ENCODE data around the gene SH3TC1.

Gene SH3TC1

GRCh38 chr4:8201321-8201781 lies 2.3 kb downstream of the SH3TC1 start:
- no peak for DNase-seq

DNA sequence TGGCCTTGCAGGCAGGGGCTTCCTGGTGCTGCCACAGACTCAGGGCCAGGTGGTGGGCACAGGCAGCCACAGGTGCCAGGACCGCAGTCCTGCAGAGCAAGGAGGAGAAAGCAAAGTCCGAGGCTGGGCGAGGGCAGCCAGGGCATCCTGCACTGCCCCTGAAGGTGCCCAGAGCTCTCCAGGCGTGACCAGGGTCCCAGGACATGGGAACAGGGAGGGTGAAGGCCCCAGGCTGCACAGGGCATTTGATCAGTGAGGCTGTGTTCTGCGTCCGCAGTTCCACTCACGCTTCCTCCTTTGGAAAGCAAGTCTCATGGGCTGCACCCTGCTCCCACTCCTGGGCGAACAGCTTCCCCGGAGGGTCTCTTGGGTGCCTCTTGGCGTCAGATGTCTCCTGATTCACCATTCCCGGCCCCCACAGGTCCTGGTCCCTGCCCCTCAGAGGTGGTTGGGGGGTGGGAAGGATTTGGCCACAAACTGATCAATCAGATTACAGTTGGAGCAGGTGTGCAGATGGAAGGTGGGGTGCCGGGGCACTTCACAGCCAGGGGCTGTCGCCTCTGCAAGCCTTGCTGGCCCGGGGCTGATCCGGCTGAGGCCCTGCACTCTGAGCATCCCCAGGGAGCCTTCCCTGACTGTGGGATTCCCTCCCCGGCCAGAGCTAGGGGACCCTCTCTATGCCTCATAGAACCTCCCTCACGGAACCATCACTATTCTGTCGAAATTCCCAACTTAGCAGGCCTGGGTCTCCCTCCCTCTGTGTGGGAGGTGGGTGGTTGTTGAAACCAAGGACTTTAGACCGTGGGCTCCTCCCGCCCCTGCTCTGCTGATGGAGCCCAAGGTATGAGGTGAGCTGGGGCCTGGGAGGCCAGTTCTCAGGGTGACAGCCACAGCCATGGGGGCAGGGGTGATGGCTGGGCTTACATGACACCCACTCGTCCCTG lies 3.3 kb downstream of the SH3TC1 start:
- no peak for DNase-seq

- DNase-seq = no peak
Measured at GRCh38 chr4:8203052-8203401, 3.9 kb downstream of the SH3TC1 start.

- no peak for DNase-seq
Measured at GRCh38 chr4:8203817-8204216, 4.7 kb downstream of the SH3TC1 start.

GRCh38 chr4:8204576-8205227 lies 5.6 kb downstream of the SH3TC1 start:
- no peak for DNase-seq

DNA sequence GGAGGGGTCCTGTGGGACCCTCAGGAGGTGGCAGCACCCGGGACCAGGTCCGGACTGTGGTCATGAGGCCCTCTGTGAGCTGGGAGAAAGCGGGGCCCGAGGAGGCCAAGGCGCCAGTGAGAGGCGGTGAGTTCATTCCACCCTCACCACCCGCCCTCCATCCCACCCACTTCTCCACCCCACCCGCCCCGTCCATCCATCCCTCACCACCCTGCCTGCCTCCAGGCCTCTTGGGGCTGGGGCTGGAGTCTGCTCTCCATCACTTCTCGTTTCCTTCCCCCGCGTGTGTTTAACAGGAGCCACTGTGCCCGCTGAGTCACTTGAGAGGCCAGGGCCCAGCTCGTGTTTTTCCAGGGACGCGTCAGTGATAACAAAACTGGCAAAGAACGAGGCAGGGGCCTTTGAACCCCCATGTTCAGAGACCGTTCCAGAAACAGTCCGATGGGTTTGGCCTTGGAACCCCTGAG lies 6.2 kb downstream of the SH3TC1 start:
- DNase-seq = no peak

DNA sequence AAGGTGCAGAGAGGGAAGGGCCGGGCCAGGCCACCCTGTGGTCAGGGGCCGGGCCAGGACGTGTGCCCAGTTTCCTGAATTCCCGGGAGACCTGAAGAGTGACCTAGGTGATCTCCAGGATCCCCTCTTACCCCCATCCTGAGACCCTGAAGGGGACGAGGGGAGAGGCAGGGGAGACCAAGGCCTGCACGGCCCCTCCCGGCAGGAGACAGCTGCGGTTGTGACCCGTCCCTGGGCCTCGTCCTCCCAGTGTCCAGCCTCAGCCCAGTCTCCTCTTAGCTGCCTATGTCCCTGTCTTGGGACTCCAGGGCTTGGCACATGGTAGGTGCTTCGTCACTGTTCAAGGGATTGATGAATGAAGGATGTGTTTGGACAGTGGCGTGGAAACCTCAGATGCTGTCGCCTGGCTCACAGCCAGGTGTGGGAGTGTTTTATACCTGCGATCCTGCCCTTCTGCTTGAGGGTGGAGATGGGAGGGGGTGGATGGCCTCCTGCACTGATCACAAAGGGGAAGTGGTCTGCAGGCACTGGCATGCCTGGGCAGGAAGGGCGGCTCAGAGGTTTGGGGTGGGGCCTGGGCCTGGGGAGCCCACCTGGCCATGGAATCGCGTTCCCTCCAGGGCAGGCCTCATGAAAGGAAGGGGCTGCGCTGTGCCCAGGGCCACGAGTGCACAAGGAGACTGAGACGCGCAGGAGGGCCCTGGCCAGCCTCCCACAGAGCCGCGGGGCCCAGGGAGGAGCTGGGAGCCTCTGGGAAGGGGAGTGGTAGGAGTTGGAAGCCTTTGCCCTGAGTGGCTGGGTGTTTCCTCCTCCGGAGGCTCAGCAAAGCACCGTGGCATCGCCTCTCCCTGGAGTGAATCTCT lies 6.9 kb downstream of the SH3TC1 start:
- peak; percentile 8 for DNase-seq

DNA sequence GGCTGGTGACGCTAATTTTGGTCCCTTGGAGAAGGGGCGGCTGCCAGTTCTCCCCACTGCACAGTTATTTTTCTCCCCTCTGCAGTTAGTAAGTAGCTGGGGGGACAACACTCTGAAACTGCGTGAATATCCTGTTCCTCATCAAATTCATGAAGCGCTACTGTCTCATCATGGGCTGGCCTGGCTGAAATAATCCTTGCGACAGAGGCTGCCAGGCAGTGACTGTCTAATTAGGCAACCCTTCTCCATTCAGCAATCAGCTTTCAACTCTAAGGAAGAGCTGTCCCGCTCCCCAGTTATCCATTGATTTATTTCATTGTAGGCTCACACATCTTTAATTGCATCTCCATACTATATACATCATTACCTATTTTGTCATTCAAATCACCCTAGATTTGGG lies 8.2 kb downstream of the SH3TC1 start:
- no peak for DNase-seq

- DNase-seq = no peak
Measured at GRCh38 chr4:8208565-8208964, 9.5 kb downstream of the SH3TC1 start.

DNA sequence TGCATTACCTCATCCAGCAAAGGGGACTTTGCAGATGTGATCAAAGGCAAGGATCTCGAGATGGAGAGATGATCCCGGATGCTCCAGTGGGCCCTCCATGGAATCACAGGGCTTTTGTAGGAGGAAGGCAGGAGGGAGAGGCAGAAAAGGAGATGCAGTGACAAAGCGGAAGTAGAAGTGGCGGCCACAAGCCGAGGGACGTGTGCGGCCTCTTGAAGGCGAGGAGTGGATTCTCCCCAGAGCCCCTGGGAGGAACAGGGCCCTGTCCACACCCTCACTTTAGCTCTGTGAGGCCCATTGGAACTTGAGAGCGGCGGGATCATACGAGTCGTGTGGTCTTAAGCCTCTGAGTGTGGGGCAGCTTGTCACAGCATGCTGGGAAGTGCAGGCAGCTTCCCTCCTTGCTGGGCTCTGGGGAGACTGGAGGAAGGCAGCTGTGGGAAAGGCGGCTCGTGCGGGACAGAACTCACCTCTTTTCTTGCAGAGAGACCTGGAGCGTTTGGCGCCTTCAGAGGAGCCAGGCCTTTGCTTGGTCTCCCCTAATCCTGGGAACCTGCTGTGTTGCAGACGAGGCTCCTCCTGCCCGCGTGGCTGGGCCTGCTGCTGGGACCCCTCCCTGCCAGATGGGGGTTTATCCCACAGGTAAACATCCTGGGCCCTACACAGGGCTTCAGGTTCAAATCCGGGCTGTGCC lies 10.2 kb downstream of the SH3TC1 start:
- no peak for DNase-seq

DNA sequence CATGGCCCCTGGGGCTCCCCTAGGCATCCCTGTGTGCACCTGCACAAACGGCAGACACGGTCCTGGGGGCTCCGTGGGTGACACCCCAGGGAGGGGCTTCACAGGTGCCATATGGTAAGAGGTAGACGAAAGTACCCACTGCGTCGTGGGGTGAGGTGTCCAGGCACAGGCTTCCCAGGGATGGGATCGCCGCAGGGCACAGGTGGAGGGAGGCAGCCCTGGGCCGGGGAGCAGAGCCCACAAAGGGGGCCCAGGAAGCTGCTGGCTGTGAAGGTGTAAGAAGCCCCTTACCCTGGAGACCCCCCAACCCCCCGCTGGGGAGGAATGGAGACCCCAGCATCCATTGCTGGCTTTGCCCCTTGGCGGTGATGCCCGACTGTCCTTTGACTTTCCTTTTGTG lies 10.9 kb downstream of the SH3TC1 start:
- DNase-seq = no peak

- no peak for DNase-seq
Measured at GRCh38 chr4:8210616-8211015, 11.5 kb downstream of the SH3TC1 start.

- no peak for DNase-seq
Measured at GRCh38 chr4:8211251-8211650, 12.2 kb downstream of the SH3TC1 start.

- DNase-seq = no peak
Measured at GRCh38 chr4:8211737-8212581, 12.9 kb downstream of the SH3TC1 start.

DNA sequence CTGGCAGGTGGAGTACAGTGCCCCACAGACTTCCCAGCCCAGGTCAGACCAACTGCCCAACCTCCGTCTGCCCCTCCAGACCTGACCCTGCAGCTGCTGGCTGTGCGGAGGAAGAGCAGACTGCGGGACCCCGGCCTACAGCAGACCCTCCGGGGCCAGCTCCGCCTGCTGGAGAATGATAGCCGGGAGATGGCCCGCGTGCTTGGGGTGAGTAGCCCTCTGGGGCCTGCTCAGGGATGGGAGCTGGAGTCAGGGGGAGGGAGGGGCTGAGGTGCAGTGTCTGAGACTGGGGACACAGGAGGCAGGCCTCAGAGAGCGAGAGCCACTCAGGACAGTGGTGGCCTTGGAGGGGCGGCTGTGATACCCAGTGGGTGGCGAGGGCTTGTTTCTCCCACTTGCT lies 13.5 kb downstream of the SH3TC1 start:
- DNase-seq = no peak

DNA sequence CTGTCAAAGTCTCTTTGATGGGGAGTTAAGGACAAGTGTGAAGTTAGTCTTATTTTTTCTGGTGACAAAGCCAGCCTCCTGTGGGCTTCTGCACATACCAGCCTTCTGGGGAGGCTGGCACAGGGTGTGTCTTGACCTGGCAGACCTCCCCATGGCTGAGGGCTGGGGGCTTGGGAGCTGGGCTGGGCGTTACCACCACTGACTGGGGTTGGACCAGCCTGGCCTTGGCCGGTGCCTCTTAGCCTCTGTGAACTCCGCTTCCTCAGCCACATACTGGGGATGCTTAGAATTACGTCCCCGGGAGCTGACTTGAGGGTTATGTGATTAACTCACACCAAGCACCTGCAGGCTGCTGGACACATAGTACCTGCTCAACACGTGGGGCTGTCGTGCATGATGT lies 14.0 kb downstream of the SH3TC1 start:
- DNase-seq = no peak

DNA sequence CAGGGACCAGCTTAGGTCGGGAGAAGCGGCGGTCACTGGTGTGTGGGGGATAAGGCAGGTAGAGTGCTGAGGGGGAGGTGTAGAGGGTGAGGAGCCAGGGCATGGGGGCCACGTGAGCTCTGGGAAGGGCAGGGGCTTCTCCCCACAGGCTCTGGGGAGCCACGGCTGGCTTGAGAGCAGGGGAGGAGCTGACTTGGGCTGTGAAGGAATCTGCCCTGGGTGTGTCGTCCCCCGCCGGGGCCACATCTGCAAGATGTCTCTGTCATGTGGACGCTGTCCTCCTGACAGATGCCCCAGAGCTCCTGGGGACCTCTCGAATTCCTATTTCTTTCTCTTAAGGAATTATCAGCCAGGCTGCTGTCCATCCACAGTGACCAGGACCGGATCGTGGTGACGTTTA lies 15.0 kb downstream of the SH3TC1 start:
- DNase-seq = no peak

DNA sequence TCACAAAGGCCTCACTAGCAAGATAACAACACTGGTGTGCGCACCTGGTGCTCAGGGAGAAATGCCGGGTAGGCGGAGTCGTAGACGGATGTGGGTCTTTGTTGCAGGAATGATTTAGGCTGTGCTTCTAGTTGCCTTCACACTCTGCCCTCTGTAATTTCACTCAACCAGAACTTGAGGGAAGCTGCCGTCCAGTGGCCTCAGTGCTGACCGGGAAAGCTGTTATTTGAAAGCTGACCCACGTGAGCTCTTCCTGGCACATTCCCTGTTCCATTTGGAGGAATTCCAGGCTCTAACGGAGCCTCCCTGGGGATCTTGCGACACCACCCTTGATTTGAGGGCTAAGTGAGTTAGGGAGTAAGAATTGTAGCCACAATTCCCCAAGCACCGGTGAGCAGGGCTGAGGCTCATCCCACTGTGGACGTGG lies 15.9 kb downstream of the SH3TC1 start:
- no peak for DNase-seq

DNA sequence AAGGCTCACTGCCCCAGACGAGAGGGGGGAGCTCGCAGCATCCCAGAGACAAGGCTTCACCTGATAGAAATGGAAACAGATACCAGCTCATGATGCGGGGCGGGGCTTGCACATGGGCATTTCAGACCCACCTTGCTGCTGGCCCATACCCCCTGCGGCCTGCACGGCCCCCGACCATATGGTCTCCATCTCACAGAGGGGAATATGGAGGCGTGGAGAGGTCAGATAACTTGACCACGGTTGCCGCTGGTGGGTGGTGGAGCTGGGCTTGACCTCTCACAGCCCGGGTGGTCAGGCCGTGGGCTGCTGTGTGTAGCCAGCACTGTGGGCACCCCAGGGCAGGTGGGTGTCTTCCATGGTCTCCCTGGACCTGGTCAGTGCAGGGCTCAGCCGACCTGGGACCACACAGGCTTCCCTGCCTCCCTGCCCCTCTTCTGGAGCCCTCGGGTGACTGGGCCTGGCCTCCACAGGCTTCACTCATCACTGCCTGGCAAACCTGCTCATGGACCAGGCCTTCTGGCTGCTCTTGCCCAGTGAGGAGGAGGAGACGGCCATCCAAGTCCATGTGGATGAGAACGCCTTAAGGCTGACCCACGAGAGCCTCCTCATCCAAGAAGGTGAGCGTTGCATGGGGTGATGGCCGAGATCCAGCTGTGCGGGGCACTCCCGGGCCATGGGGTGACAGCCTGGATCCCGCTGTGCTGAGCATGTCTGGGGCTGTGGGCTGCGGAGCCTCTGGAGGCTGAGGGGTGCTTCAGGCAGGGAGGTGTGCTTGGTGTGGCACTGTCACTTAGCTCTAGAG lies 16.8 kb downstream of the SH3TC1 start:
- DNase-seq = no peak

DNA sequence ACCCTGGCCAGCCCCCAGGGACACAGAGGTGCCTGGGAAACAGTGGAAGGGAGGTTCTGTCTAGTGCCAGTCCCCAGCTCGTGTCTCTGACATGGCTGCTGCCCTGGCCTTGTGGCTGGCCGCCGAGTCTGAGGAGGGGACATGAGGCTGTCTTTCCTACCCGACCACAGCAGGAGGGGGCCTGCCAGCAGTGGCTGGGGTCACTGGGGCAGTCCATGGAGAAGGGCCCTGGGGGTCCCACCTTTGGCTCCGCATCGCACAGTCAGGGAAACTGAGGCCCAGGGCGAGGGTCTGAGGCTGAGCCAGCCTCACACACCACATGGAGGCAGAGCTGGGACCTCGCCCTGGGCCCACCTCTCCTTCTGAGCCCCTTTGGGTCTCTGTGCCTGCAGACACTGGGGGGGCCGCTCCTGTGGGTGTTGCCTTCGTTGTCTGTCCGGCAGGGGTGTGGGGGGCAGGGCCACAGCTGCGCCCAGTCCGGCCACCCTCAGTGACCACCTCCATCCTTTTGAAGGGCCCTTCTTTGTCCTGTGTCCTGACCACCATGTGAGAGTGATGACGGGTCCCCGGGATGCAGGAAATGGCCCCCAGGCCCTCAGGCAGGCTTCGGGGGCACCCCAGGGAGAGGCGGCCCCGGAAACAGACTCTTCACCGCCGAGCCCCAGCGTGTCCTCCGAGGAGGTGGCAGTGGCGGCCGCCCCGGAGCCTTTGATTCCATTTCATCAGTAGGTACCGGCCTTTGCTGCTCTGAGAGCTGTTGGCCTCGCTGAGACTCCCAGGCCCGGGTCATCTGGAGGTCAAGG lies 17.6 kb downstream of the SH3TC1 start:
- no peak for DNase-seq

Measured in KG1 (cell line).